ENCODE results near the gene SYT8. TPM values are rescaled to one million over a fixed set of nuclear protein-coding genes. Genes with fewer than 3 reads are reported as not detected.
"Not testable (repeated sequence)": the region's sequence is repeated elsewhere in the genome, so short reads cannot be mapped to it uniquely, and the experiment has no call there.

Gene SYT8, protein sequence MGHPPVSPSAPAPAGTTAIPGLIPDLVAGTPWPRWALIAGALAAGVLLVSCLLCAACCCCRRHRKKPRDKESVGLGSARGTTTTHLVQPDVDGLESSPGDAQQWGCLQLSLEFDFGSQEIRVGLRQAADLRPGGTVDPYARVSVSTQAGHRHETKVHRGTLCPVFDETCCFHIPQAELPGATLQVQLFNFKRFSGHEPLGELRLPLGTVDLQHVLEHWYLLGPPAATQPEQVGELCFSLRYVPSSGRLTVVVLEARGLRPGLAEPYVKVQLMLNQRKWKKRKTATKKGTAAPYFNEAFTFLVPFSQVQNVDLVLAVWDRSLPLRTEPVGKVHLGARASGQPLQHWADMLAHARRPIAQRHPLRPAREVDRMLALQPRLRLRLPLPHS
- polyA plus RNA-seq (ENCODE audit: insufficient read length in 4 of 4): 1 to 10 TPM in 1 of 4 donors, under 1 TPM in 1, not detected in 2; 0.42 to 1.1 TPM

DNA sequence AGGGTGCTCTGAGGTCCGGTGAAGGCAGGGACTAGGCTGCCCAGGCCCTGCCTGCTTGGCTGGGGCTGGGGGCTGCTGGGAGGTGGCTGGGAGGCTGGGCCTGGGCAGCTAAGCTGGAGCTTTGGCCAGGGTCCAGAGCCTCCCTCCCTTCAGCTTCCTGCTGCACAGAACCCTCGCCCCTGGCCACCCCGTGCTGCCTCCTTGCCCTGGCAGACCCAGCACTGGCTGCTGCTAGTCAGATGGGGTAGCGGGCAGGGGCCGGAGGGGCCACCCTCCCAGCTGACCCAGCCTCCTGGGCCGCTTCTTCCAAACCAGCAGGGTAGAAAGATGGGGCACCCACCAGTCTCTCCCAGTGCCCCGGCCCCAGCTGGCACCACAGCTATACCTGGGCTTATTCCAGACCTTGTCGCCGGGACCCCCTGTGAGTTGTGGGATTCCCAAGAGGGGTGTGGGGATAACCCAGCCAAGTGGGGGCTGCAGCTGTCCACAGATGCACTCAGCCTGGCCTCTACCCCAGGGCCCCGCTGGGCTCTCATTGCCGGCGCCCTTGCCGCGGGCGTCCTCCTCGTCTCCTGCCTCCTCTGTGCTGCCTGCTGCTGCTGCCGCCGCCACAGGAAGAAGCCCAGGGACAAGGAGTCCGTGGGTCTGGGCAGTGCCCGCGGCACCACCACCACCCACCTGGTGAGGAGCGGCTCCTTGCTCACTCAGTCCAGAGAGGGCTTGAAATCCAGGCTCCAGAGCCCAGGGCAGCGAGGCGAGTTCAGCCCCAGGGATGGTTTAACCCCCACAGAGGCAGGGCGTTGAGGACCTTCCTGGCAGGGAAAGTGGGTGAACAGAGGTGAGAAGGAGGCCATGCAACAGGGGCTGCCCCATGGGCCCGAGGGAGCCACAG lies at the start of gene SYT8:
Gene SYT8, plus strand, starts transcription at position 212 of the 892 bp plus-strand sequence. Its CDS starts 116 bp downstream, at position 328.
- DNase-seq (ENCODE audit: low read depth in 4 of 4, low spot score in 3 of 4): no peak

DNA sequence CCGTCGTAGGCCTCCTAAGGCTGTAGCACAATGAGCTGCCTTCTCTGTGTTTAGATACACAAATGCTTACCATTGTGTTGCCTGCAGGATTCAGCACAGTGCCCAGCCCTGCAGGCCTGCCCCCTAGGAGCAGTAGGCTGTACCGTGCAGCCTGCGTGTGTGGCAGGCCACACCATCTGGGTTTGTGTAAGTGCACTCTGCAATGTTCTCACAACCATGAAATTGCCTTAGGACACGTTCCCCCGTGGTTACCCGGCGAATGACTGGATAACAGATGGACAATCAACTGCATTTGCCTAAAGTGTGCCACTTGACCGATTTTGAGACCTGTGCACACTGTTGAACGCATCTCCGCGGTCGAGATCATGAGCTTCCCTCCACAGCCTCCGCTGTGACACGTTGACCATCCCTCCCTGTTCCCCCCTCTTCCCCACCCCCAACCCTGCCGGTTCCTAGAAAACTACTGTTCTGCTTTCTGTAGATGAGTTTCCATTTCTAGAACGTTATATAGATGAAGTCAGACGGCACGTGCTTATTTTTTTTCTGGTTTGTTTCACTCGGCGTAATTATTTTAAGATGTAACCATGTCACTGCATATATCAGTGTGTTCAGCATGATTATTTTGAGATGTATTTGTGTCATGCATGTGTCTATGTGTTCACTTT lies 48.9 kb upstream of the SYT8 start:
- DNase-seq (ENCODE audit: low read depth in 4 of 4, low spot score in 3 of 4): no peak

DNA sequence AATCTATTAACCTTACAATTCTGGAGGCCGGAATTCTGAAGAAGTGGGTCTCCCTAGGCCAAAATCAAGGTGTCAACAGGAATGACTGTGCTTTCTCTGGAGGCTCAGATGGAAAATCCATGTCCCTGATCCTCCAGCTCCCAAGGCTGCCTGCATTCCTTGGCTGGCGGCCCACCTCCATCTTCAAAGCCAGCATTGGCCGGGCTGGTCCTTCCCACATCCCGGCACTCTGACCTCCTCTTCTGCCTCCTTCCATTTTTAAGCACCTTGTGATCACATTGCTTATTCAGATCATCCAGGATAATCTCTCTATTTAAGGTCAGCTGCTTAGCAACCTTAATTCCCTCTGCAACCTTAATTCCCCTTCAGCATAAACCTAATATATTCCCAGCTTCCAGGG lies 48.3 kb upstream of the SYT8 start:
- DNase-seq (ENCODE audit: low read depth in 4 of 4, low spot score in 3 of 4): no peak

DNA sequence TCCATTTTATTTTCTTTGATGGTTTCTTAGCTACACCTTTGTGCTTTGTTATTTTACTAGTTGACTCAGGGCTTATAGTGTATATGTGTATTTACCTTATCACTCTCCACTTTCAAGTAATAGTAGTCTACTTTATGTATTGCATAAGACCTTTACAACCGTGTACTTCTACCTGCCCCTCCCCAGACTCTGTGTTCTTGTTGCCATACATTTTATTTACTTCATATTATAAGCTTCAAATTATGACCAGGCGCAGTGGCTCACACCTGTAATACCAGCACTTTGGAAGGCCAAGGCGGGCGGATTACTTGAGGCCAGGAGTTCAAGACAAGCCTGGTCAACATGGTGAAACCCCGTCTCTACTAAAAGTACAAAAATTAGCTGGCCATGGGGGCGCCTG lies 42.9 kb upstream of the SYT8 start:
- DNase-seq (ENCODE audit: low read depth in 4 of 4, low spot score in 3 of 4): no peak

DNA sequence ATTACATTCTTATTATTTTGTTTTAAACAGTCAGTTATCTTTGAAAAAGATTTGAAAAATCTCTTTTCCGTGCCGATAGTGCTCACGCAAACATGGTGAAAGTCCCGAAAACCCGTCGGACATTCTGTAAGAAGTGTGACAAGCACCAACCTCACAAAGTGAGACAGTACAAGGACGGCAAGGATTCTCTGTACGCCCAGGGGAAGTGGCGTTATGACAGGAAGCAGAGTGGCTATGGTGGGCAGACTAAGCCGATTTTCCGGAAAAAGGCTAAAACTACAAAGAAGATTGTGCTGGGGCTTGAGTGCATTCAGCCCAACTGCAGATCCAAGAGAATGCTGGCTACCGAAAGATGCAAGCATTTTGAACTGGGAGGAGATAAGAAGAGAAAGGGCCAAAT lies 42.3 kb upstream of the SYT8 start:
- DNase-seq (ENCODE audit: low read depth in 4 of 4, low spot score in 3 of 4): no peak

DNA sequence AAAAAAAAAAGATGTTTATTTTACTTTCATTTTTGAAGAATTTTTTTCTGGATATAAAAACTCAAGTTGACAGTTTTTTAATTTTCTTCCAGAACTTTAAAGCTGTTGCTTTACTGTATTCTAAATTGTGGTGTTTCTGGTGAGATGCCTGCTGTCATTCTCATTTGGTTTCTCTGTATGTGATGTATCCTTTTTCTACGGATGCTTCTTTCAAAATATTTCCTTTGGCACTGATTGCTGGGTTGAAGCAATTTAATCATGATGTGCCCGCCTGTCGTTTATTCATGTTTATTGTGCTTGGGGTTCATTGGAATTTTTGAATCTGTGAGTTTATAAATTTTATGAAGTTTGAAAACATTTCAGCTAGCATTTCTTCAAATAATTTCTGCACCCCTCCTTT lies 41.7 kb upstream of the SYT8 start:
- no peak for DNase-seq (ENCODE audit: low read depth in 4 of 4, low spot score in 3 of 4)

DNA sequence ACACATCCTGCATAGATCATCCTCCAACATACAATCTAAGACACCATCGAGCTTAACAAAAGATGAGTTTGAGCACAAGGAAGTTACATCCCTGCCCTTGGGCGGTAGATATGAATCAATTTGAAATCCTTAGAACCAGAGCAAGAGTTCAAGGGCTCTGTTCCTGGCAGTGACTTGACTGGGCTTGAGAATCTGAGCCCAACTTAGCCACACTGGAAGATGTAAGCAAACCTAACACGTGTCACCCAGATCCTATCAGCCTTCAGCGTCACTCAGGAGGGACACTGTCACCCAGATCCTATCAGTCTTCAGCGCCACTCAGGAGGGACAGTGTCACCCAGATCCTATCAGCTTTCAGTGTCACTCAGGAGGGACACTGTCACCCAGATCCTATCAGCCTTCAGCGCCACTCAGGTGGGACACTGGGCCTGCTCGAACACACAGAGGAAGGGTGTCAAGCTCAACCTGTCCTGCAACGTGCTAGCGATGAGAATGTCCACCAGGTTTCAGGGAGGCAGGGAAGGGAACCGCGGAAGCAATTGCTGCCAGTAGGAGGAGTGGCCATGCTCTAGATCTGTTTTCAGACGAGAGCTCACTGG lies 38.3 kb upstream of the SYT8 start:
- DNase-seq (ENCODE audit: low read depth in 4 of 4, low spot score in 3 of 4): no peak

DNA sequence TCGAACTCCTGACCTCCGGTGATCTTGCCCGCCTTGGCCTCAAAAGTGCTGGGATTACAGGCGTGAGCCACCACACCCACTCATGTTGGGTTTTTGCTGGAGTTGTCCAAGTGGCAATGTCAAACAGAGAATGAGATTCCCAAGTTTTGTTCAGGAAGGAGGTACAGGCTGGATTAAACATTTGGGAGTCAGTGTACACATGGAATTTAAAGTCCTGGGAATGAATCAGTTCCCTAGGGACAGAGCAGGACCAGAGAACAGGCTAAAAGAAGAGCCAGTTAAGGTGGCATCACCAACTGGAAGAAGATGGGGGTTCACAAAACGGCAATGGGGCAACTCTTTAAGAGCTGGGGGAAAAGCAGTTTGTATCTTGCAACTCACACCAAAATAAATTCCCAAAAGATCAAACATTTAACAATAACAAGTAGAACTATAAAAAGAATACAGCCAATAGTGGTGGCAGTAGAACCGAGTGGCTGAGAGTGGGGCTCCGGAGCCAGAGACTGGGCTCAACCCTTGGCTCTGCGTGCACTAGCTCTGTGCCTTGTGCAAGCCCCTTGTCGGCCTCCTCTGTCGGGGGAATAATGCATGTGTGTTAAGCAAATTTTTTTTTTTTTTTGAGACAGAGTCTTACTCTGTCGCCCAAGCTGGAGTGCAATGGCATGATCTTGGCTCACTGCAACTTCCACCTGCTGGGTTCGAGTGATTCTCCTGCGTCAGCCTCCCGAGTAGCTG lies 37.2 kb upstream of the SYT8 start:
- no peak for DNase-seq (ENCODE audit: low read depth in 4 of 4, low spot score in 3 of 4)

DNA sequence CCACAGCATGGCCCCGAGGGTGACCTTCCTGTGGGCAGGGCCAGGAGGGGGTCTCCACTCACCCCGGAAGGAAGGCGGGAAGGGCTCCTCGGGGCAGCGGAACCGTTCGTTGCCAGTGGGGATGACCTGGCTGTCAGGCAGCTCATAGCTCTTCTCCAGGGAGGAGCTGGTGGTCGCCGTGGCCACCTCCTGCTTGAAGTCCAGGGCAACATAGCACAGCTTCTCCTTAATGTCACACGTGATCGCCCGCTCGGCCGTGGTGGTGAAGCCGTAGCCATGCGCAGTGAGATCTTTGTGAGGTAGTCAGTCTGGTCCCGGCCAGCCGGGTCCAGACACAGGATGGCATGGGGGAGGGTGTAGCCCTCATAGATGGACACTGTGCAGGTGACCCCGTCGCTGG lies 31.5 kb upstream of the SYT8 start:
- DNase-seq (ENCODE audit: low read depth in 4 of 4, low spot score in 3 of 4): no peak

DNA sequence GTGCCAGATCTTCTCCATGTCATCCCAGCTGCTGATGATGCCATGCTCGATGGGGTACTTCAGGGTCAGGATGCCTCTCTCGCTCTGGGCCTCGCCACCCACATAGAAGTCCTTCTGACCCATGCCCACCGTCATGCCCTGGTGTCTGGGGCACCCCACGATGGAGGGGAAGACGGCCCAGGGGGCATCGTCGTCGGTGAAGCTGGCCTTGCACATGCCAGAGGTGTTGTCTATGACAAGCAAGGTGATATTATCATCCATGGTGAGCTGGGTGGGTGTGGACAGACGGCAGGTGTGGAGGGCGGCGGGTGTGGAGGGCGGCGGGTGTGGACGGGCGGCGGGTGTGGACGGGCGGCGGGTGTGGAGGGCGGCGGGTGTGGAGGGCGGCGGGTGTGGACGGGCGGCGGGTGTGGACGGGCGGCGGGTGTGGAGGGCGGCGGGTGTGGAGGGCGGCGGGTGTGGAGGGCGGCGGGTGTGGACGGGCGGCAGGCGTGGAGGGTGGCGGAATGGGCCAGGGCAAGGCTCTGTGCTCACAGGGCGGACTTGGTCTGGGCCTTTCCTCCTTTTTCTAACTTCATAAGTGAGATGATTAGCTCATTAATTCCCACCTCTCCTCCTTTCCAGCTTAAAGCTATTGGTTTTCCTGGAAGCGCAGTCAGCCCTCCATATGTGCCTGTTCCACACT lies 30.8 kb upstream of the SYT8 start:
- DNase-seq (ENCODE audit: low read depth in 4 of 4, low spot score in 3 of 4): not testable (repeated sequence)

DNA sequence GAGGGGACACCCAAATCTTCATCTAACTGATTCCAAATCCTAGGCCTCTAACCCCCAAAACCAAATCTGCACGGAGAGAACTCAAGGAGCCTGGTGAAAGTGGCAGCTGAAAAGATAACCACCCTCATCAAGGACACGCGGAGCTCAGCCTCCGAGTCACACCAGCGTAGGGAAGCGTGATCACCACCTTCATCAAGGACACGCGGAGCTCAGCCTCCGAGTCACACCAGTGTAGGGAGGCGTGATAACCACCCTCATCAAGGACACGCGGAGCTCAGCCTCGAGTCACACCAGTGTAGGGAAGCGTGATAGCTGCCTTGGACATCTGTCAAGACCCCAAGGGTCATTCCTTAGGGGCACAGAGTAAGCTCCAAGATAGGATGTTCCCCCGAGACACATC lies 29.3 kb upstream of the SYT8 start:
- DNase-seq (ENCODE audit: low read depth in 4 of 4, low spot score in 3 of 4): no peak

DNA sequence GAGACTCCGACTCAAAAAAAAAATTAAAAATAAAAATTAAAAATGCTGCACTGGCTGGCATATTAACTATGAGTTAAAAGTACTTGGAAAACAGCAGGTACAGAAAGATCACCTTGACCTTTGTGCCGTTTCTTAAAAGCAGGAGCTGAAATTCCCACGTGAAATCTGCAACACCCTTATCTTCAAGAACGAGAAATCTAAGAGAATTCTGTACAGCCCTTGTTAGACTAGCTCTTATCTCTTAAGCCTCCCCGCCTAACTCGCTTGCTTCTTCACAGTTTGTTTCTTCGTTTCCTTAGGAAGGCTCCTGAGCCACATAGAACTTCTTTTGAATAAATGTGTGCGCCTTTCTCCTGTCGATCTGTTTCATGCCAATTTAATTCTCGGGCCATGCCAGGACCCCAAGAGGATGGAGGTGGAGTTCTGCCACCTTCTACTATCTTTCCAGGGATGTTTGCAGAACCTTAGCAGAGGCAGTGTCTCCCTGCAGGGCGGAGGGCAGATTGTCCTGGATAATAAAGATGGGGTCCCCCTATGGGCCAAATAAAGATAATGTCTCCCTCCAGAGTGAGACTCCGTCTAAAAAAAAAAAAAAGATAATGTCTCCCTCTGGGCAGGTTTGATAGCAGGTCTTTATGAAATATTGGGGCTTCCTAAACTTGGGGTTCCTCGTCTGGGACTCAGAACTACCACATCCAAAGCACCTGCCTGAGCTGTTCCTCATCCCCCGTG lies 27.4 kb upstream of the SYT8 start:
- no peak for DNase-seq (ENCODE audit: low read depth in 4 of 4, low spot score in 3 of 4)

DNA sequence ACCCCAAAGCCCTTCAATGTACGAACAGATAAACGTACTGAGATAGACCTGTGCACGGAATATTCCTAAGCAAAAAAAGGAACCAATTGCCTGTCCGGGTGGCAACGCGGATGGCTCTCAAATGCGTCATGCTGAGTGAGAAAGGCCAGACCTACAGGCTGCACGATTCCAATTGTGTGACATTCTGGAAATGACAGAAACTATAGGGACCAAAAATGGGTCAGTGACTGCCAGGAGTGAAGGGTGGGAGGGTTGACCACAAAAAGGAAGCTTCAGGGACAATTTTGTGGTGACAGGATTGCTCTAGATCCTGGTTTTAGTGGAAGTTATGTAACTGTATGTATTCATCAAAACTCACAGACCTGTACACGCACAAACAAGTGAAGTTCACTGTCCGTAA lies 24.0 kb upstream of the SYT8 start:
- no peak for DNase-seq (ENCODE audit: low read depth in 4 of 4, low spot score in 3 of 4)

DNA sequence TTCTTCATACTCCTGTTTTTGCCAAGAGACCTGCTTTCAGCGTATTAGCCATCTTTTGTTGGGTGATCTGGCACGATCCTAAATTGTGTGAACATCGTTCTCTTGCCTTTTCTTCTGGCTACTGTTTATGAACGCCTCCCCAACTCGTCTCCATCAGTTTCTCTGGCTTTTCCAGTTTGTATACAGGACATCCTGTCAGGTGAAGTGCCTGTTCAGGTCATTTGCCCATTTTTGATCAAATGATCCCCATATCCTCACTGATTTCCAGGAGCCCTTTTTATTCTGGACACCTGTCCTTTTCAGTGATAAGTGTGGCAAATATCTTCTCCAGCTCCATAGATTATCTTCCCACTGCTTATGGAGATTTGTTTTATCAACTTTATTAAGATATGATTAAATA lies 22.5 kb upstream of the SYT8 start:
- DNase-seq (ENCODE audit: low read depth in 4 of 4, low spot score in 3 of 4): no peak

DNA sequence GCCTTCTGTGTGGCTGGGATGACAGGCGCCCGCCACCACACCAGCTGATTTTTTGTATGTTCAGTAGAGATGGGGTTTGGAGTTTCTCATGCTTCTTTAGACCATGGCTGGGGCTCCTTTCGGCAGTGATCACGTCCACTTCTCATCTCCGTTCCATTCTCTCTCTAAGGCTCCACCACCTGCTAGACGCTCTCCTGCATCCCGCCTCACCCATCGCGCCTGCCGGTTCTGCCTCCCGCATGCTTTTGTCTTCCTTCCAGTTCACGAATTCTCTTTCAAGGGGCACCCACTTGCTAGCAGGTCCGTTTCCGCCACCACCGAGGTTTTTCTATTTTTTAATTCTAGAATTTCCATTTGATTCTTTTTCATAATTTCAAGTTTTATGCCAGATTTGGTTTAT lies 22.0 kb upstream of the SYT8 start:
- DNase-seq (ENCODE audit: low read depth in 4 of 4, low spot score in 3 of 4): no peak

DNA sequence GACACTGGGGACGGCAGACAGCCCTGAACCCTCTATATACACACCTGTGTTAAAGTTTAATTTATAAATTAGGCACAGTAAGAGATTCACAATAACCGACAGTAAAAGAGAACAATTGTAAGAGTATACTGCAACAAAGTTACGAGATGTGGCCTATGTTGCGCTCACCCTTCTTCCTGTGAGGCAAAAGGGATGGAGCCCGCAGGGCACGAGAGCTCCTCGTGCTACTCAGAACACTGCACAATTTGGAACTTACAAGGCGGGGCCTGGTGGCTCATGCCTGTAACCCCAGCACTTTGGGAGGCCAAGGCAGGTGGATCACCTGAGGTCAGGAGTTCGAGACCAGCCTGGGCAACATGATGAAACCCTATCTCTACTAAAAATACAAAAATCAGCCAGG lies 21.4 kb upstream of the SYT8 start:
- not testable (repeated sequence) for DNase-seq (ENCODE audit: low read depth in 4 of 4, low spot score in 3 of 4)

DNA sequence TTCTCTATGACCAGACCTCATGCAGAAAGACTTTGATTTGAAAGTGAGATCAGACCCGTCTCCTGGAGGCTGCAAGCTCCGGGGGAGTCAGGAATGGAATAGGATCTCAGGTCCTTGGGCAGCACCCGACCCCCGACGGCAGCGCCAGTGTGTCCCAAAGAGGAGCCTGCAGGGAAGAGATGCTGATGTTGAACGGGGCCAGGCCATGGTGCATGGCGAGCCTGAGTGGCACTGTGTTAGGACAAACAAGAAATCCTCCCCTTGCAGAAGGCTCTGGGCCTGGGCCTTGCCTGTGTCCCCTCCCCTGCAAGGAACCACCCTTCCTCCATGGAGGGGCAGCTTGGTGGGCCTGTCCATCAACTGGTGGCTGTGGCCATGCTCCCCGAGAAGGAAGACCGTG lies 20.1 kb upstream of the SYT8 start:
- no peak for DNase-seq (ENCODE audit: low read depth in 4 of 4, low spot score in 3 of 4)

DNA sequence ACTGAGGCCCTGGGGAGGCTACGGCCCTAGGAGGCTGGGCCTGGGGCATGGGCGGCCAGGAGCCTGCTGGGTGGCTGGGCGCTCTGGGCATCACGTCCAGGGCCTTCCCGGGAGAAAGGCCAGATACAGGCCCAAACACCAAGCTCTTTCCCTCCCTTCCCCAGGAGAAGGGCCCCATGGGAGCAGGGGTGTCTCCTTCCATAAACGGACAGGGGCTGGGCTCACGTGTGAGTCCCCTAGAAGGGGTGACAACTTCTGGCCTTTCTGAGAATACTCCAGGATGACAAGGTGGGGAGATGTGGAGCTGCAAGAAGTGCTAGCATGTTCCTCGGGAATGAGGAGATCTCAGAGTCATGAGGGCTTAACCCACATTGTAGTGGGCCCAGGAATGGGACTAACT lies 19.5 kb upstream of the SYT8 start:
- DNase-seq (ENCODE audit: low read depth in 4 of 4, low spot score in 3 of 4): no peak

DNA sequence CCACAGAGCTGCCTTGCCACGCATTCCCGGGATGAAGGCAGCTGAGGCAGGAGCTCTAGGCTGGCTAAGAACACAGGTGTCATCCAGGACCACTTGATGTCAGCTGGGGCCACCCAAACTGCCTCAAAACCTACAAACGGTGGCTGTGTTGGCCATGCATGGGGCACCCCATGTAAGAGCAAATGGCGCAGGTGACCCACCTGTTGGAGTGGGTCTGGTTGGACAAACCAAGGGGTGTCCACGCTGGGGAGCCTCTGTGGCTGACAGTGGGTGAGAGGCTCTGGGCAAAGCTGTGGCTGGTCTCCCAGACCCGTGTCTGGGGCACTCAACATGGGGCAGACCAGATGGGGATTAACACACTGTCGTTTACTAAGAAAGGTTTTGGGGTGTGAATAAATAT lies 19.0 kb upstream of the SYT8 start:
- no peak for DNase-seq (ENCODE audit: low read depth in 4 of 4, low spot score in 3 of 4)
